Small intestine (tissue), 7 donors: Measurements from ENCODE around the gene ZNF43. TPM values are rescaled to one million over a fixed set of nuclear protein-coding genes. Genes with fewer than 3 reads are reported as not detected.

Experiments used
- DNase-seq, 2 donors: peaks; one replicate each; pipeline versions ENCODE4 v3.0.0 to v3.0.0-alpha.2; 2013
- FAIRE-seq: peaks from 2 replicates; lab custom pipeline; 2012; peaks lifted over from hg19 to GRCh38; lab: Jason Lieb, UNC
- H3K27ac ChIP-seq, 3 donors: one replicate each; pipeline ENCODE4 v1.5.1; 2013; ENCODE audit warnings: low read length in 2 of 3, mild to moderate bottlenecking in 2 of 3, control low read depth in 1 of 3, inconsistent platforms in 1 of 3, low read depth in 1 of 3, moderate library complexity in 1 of 3
- H3K27me3 ChIP-seq, 3 donors: one replicate each; pipeline ENCODE4 v1.6.1; 2013; ENCODE audit warnings: low read length in 3 of 3, inconsistent platforms in 1 of 3; ENCODE audit not compliant: control insufficient read depth in 3 of 3, insufficient read depth in 3 of 3
- H3K36me3 ChIP-seq, 3 donors: one replicate each; pipeline ENCODE4 v1.6.1; 2013; ENCODE audit warnings: low read length in 3 of 3, inconsistent platforms in 1 of 3, low read depth in 1 of 3, mild to moderate bottlenecking in 1 of 3, moderate library complexity in 1 of 3; ENCODE audit not compliant: control insufficient read depth in 3 of 3, insufficient read depth in 2 of 3
- H3K4me1 ChIP-seq, 3 donors: one replicate each; pipeline ENCODE4 v1.6.1; 2013; ENCODE audit warnings: low read length in 2 of 3, inconsistent platforms in 1 of 3, low read depth in 1 of 3, mild to moderate bottlenecking in 1 of 3, moderate library complexity in 1 of 3; ENCODE audit not compliant: control insufficient read depth in 3 of 3, insufficient read depth in 2 of 3
- H3K4me3 ChIP-seq, 3 donors: one replicate each; pipeline ENCODE4 v1.5.1; 2013; ENCODE audit warnings: low read length in 3 of 3, control low read depth in 1 of 3, inconsistent platforms in 1 of 3, low read depth in 1 of 3, mild to moderate bottlenecking in 1 of 3, moderate library complexity in 1 of 3
- H3K9me3 ChIP-seq, 2 donors: one replicate each; pipeline ENCODE4 v1.6.1; 2013; ENCODE audit warnings: low read depth in 1 of 2, low read length in 1 of 2; ENCODE audit not compliant: control insufficient read depth in 2 of 2, insufficient read depth in 1 of 2
- WGBS, 3 donors: extraction: QIAGEN DNeasy Blood & Tissue Kit; methylation state at CpG; one replicate each; pipeline ENCODE4 v1.1.7; 2013; 5-methylcytosine and 5-hydroxymethylcytosine counted together
- polyA plus RNA-seq, 4 donors: library from polyadenylated mRNA; stranded (reverse) in 3 of 4; unstranded in 1 of 4; fragments of 200-250 nt in 3 of 4; fragments of 120-200 nt in 1 of 4; gene quantifications; one replicate each; pipeline versions ENCODE4 v1.2.1 to v1.2.3, GENCODE V29; 2013
- donor health status: healthy with polysubstance abuse.
- donor health status: control.
- donor health status: control.
- donor health status: Bipolar disorder and iron deficiency.
- donor health status: healthy.

ZNF43 gene
- polyA plus RNA-seq, 4 donors, result 0.45 to 19.3 (median 2.9) TPM

GRCh38 chr19:21856773-21857514, 21.0 kb upstream of the ZNF43 start:
- Histone ChIP-seq H3K4me1 (no peaks in the 10 kb centered on the region), H3K4me3 (no peak overlapping the region), H3K27me3 (no peaks in the 10 kb centered on the region), H3K36me3 (no peaks in the 10 kb centered on the region), H3K9me3 (no peaks in the 10 kb centered on the region), H3K27ac (no peak overlapping the region)
- no peak for FAIRE-seq
- no peak for DNase-seq
- 35 to 46% (median 40%) methylated on average over 9 of the region's 9 CpGs for WGBS, 3 donors

GRCh38 chr19:21851596-21852345, 15.8 kb upstream of the ZNF43 start:
- DNase-seq (peak; percentile 91 to 98), FAIRE-seq (no peak)
- H3K9me3 ChIP-seq, result no peaks in the 10 kb centered on the region
- H3K4me3 ChIP-seq, result peak overlapping the region; percentile 69 to 84 (median 81)
- peaks cover 2 to 9% (median 4%) of the 10 kb centered on the region in 3 donors for H3K36me3 ChIP-seq
- H3K27me3 ChIP-seq, result no peaks in the 10 kb centered on the region
- peak overlapping the region in 2 of 3 donors; percentile 93 for H3K27ac ChIP-seq
- H3K4me1 ChIP-seq, result no peaks in the 10 kb centered on the region
- WGBS, 3 donors, result 1 to 5% (median 4%) methylated on average over 41 to 44 of the region's 44 CpGs

- Histone ChIP-seq H3K9me3 (no peaks in the 10 kb centered on the region), H3K4me1 (no peaks in the 10 kb centered on the region), H3K27me3 (no peaks in the 10 kb centered on the region), H3K36me3 (peaks cover 2 to 9% (median 4%) of the 10 kb centered on the region in 3 donors), H3K4me3 (peak overlapping the region in 1 of 3 donors; percentile 84), H3K27ac (peak overlapping the region in 1 of 3 donors; percentile 93)
- 59 to 84% (median 80%) methylated on average over 9 of the region's 9 CpGs for WGBS, 3 donors
- peak in 1 of 2 donors; percentile 75 for DNase-seq
- FAIRE-seq, result no peak
These were observed 14.8 kb upstream of the ZNF43 start for GRCh38 chr19:21850656-21851255.

- no peak overlapping the region for H3K27ac ChIP-seq
- H3K9me3 ChIP-seq, result no peaks in the 10 kb centered on the region
- FAIRE-seq, result no peak
- H3K4me1 ChIP-seq, result no peaks in the 10 kb centered on the region
- H3K4me3 ChIP-seq, result no peak overlapping the region
- DNase-seq, result no peak
- peaks cover 5 to 18% (median 10%) of the 10 kb centered on the region in 3 donors for H3K36me3 ChIP-seq
- WGBS, 3 donors, result 85 to 93% (median 93%) methylated on average over 6 of the region's 6 CpGs
- H3K27me3 ChIP-seq, result no peaks in the 10 kb centered on the region
These were observed 12.7 kb upstream of the ZNF43 start for GRCh38 chr19:21848706-21849105.

GRCh38 chr19:21843081-21843480, 7.1 kb upstream of the ZNF43 start:
- 92 to 96% (median 94%) methylated on average over 5 of the region's 5 CpGs for WGBS, 3 donors
- DNase-seq (no peak), FAIRE-seq (no peak)
- H3K4me1 ChIP-seq, result peaks cover 0 to 7% (median 0%) of the 10 kb centered on the region in 3 donors
- no peaks in the 10 kb centered on the region for H3K9me3 ChIP-seq
- H3K4me3 ChIP-seq, result no peak overlapping the region
- peaks cover 5 to 17% (median 5%) of the 10 kb centered on the region in 3 donors for H3K36me3 ChIP-seq
- H3K27ac ChIP-seq, result no peak overlapping the region
- H3K27me3 ChIP-seq, result no peaks in the 10 kb centered on the region

GRCh38 chr19:21841488-21842097, 5.6 kb upstream of the ZNF43 start:
- Histone ChIP-seq H3K4me3 (no peak overlapping the region), H3K27me3 (no peaks in the 10 kb centered on the region), H3K4me1 (peaks cover 0 to 8% (median 0%) of the 10 kb centered on the region in 3 donors), H3K27ac (peak overlapping the region in 1 of 3 donors; percentile 59), H3K9me3 (no peaks in the 10 kb centered on the region), H3K36me3 (peaks cover 5 to 17% (median 5%) of the 10 kb centered on the region in 3 donors)
- FAIRE-seq, result no peak
- DNase-seq, result peak in 1 of 2 donors; percentile 87
- WGBS, 3 donors, result 64 to 77% (median 69%) methylated on average over 1 of the region's 1 CpG

GRCh38 chr19:21841081-21841480, 5.1 kb upstream of the ZNF43 start:
- H3K36me3 ChIP-seq, result peaks cover 5 to 17% (median 5%) of the 10 kb centered on the region in 3 donors
- no peak overlapping the region for H3K4me3 ChIP-seq
- DNase-seq, result no peak
- FAIRE-seq, result no peak
- H3K27me3 ChIP-seq, result no peaks in the 10 kb centered on the region
- no peaks in the 10 kb centered on the region for H3K9me3 ChIP-seq
- 96 to 98% (median 96%) methylated on average over 5 of the region's 5 CpGs for WGBS, 3 donors
- peaks cover 0 to 10% (median 0%) of the 10 kb centered on the region in 3 donors for H3K4me1 ChIP-seq
- peak overlapping the region in 1 of 3 donors; percentile 59 for H3K27ac ChIP-seq

GRCh38 chr19:21839976-21840375, 4.0 kb upstream of the ZNF43 start:
- Histone ChIP-seq H3K9me3 (no peaks in the 10 kb centered on the region), H3K27ac (peak overlapping the region in 1 of 3 donors; percentile 59), H3K27me3 (no peaks in the 10 kb centered on the region), H3K36me3 (peaks cover under 1 to 13% (median 2%) of the 10 kb centered on the region in 3 donors), H3K4me1 (peaks cover 0 to 10% (median 0%) of the 10 kb centered on the region in 3 donors), H3K4me3 (no peak overlapping the region)
- no peak for FAIRE-seq
- DNase-seq, result peak in 1 of 2 donors; percentile 39
- WGBS, 3 donors, result 90 to 100% (median 96%) methylated on average over 1 of the region's 1 CpG
